Dedifferentiated amniotic fluid mesenchymal stem cell (primary cell): ENCODE results near the gene GRAMD1B.

Experiments
- DNase-seq: peaks from one replicate; pipeline ENCODE4 v3.0.0-alpha.2; 2016; ENCODE audit errors: extremely low spot score

GRAMD1B gene

GRCh38 chr11:123475469-123475868 lies 45.4 kb downstream of the GRAMD1B start:
- DNase-seq: peak; percentile 30

GRCh38 chr11:123477205-123477907 lies 47.3 kb downstream of the GRAMD1B start:
- no peak for DNase-seq

DNA sequence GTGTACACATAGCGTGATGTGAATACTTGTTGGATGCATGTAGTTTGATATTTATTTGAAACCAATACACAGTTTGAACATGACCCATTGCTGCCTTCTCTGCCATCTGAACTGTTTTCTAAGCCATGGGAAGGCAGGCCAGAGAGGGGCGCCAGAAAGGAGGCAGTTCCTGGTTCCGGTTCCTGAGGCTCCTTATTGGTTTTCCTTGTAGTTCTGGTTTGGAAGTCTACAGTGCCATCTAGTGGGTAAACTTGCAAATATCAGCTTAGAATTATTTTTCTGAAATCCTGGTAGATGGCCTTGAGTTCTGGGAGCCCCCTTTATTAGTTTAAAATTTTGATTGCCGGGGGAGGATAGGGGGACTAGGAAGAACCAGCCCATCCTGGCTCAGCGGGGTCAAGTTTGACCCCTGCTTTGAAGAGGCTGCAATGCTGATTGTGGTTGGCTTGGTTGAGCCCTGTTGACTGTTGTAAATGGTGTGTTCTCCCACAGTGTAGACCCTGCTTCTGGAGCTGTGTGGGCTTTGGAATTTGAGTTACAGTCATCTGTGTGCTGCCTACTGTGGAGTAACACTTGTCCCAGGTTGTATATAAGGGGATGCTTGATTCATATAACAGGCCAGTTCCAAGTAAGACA lies 48.4 kb downstream of the GRAMD1B start:
- DNase-seq: peak; percentile 81

GRCh38 chr11:123479048-123479837 lies 49.2 kb downstream of the GRAMD1B start:
- no peak for DNase-seq

DNA sequence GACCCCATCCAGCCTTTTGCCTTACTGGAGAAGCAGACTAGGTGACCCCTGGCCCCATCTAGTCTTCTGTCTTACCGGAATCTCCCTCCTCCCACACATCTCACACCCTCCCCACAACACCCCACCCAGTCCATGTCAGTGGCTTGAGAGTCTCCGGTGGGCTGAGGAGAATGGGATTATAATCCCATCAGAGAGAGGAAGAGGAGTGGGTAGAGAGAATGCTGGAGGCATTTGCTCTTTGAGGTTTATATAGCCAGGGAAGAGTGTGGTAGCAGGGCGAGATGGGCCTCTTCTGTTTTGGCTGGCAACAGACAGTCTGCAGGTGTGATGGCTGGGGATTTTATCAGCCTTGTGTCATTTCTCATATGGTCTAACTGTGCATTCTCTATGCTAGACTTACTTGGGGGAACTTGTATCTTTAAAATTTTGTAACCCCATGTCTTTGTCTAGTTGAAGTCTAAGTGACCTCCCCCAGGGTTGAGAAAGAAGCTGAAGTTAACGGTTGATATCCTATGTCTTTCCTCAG lies 50.3 kb downstream of the GRAMD1B start:
- DNase-seq: no peak

- no peak for DNase-seq
Measured at GRCh38 chr11:123480882-123481281, 50.8 kb downstream of the GRAMD1B start.

DNA sequence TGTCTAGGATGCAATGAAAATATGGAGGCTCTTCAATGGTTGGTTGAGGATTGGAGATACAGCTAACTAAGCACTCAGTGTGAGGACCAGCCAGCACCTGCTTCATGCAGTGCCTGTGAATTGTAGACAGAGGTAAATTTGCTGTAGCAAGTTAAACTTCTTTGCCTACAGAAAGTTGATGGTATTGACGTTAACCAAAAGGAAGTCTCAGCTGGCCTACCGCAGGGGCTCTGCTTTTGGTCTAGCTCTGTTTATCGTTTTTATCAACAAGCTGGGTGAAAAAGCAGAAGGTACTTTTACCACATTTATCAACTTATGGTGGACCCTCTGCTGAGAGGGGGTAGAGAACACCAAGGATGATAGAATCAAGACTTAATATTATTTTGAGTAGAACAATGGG lies 51.6 kb downstream of the GRAMD1B start:
- DNase-seq: no peak

DNA sequence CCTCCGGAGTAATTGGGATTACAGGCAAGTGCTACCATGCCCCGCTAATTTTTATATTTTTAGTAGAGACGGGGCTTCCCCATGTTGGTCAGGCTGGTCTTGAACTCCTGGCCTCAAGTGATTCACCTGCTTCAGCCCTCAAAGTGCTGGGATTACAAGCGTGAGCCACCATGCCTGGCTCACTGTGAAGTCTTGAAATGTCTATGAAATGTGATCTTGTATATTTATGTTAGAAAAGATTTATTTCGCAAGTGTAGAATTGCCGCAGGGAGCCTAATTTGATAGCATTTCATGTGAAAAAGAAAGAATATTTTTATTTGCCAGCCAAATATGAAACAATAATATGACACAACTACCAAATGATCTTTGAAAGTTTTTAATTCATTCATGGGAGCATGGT lies 52.1 kb downstream of the GRAMD1B start:
- DNase-seq: no peak

GRCh38 chr11:123483058-123483457 lies 53.0 kb downstream of the GRAMD1B start:
- DNase-seq: no peak

DNA sequence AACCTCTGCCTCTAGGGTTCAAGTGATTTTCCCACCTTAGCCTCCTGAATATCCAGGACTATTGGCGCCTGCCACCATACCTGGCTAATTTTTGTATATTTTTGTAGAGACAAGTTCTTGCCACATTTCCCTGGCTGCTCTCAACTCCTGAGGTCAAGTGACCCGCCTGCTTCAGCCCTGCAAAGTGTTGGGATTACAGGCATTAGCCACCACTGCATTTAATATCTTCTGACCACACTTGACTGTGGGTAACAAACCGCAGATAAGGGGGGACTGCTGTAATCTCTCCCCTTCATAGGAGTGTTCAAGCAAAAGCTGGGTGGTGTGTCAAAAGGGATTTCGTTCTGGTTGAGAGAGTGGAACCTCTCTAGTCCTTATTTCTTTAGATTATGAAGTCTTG lies 53.4 kb downstream of the GRAMD1B start:
- DNase-seq: no peak

DNA sequence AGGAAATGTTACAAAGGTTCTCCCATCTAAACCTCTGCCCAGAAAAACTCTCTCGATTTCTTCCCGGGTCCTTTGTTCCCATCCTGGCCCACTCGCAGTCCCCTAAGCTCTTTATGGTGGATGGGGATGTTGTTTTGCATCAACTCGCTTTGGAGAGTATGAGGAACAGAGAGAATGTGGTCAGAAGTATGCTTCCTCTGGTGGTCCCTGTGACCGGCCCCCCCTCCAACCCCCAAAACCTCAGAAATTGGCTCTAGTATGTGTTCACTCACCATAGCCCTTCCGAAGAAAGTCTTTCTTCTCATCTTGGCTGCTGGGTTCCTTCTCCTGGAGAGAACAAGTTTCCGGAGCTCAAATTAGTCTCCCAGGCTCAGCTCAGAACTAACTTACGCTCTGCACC lies 54.4 kb downstream of the GRAMD1B start:
- DNase-seq: no peak

DNA sequence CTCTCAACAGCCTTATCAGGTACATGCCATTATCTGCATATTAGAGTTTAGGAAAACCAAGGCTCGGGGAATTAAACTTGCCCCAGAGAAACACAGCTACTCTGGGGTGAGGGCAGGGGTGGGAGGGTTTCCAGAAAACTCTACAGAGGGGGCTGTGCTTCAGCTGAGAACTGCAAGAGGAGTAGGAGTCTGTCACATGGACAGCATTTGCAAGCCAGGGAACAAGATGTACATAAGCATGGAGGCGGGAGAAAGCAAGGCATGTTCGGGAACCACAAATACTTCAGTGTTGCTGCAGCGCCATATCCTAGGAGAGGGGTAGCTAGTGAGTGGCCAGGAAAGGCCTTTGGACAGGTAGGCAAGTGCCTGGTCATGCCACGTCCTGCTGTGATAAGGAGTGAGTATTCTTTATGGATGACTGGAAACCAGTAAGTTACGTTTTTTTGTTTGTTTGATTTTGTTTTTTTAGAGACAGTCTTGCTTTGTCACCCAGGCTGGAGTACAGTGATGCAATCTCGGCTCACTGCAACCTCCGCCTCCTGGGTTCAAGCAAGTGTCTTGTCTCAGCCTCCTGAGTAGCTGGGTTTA lies 57.2 kb downstream of the GRAMD1B start:
- DNase-seq: no peak

- DNase-seq: no peak
Measured at GRCh38 chr11:123490527-123490926, 60.5 kb downstream of the GRAMD1B start.

GRCh38 chr11:123491241-123491640 lies 61.2 kb downstream of the GRAMD1B start:
- no peak for DNase-seq

GRCh38 chr11:123493349-123494063 lies 63.4 kb downstream of the GRAMD1B start:
- no peak for DNase-seq

GRCh38 chr11:123494195-123495050 lies 64.4 kb downstream of the GRAMD1B start:
- peak; percentile 72 for DNase-seq

- no peak for DNase-seq
Measured at GRCh38 chr11:123504401-123504800, 74.3 kb downstream of the GRAMD1B start.

DNA sequence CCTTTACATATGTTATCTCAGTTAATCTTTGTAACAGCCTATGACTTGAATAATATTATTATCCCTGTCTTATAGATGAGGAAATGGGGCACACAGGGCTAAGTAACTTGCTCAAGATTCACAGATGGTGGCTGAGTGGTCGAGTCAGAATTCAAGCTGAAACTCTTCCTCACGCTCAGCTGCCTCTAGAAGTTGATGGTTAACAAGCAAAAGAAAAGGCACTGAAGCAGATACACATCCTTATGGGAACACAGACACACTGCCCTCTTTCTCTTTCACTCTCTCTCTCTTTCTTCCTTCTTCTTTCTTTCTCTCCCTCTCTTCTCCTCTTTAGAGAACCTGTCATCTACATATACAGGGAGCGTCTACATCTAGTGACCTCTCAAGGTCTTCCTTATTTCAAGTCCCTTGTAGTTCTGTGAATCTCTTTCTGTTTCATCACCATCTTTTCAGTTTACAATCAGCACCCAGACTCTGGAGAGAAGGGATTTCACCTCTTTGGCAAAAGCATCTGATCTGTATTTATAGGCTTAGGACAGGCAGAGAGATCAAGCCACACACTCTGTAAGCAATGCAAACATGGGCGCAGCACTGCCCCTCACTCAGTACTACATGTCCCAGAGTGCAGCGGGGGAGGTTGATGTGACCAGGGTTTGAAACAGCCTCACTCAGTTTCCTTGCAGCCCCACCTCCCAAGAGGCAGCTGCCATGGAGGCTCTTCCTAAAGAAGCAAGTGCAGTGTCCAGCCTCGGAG lies 75.7 kb downstream of the GRAMD1B start:
- DNase-seq: no peak

- DNase-seq: no peak
Measured at GRCh38 chr11:123507043-123507442, 77.0 kb downstream of the GRAMD1B start.
